ENCODE measurements around the gene SLC23A2. TPM values are rescaled to one million over a fixed set of nuclear protein-coding genes. Genes with fewer than 3 reads are reported as not detected.
A peak's percentile ranks its signal among the peaks of the same experiment; 100 is the strongest.

The SLC23A2 gene
- total and polyA plus RNA-seq, 8 donors: 4.3 to 12.9 (median 8.8) TPM

- DNase-seq (no peak), ATAC-seq (no peak), FAIRE-seq (no peak)
- peaks cover 0 to 6% (median 0%) of the 10 kb centered on the region in 3 donors for H3K36me3 ChIP-seq
- no peak for TF ChIP-seq CTCF (IDR thresholded peaks at IDR 0.05)
- H3K9me3 ChIP-seq: no peaks in the 10 kb centered on the region
- no peak overlapping the region for H3K4me3 ChIP-seq
- intact Hi-C loops (cut with DNase I): no loop called here
- no peaks in the 10 kb centered on the region for H3K27me3 ChIP-seq
- no peak overlapping the region for H3K27ac ChIP-seq
- WGBS, 2 donors: 90 to 95% methylated on average over 5 of the region's 5 CpGs
- H3K4me1 ChIP-seq: peaks cover 0 to 6% (median 0%) of the 10 kb centered on the region in 3 donors
These were observed 71.5 kb downstream of the SLC23A2 start for GRCh38 chr20:4929686-4930397.

GRCh38 chr20:4926531-4927156, 74.7 kb downstream of the SLC23A2 start:
- no peak overlapping the region for H3K4me3 ChIP-seq

GRCh38 chr20:4925842-4926530, 75.3 kb downstream of the SLC23A2 start:
- DNase-seq (peak in 4 of 6 donors; percentile 36 to 55 (median 46)), FAIRE-seq (peak; percentile 5), ATAC-seq (peak; percentile 77 to 96 (median 90))
- Histone ChIP-seq H3K9me3 (no peaks in the 10 kb centered on the region), H3K27ac (peak overlapping the region; percentile 37 to 90 (median 60)), H3K4me3 (no peak overlapping the region), H3K36me3 (no peaks in the 10 kb centered on the region), H3K27me3 (no peaks in the 10 kb centered on the region), H3K4me1 (peaks cover 0 to 6% (median 0%) of the 10 kb centered on the region in 3 donors)
- 68 to 74% methylated on average over 15 of the region's 15 CpGs for WGBS, 2 donors
- intact Hi-C loops (cut with DNase I): no loop called here
- no peak for TF ChIP-seq CTCF (IDR thresholded peaks at IDR 0.05)

More at GRCh38 chr20:4926531-4927156, 74.7 kb downstream of the SLC23A2 start:
- Histone ChIP-seq H3K9me3 (no peaks in the 10 kb centered on the region), H3K4me1 (peaks cover 0 to 6% (median 0%) of the 10 kb centered on the region in 3 donors), H3K27ac (peak overlapping the region in 3 of 4 donors; percentile 59 to 90 (median 62)), H3K36me3 (no peaks in the 10 kb centered on the region), H3K27me3 (no peaks in the 10 kb centered on the region)
- FAIRE-seq: no peak
- TF ChIP-seq CTCF (IDR thresholded peaks at IDR 0.05): no peak
- WGBS, 2 donors: 84 to 92% methylated on average over 6 of the region's 6 CpGs
- peak in 2 of 4 donors; percentile 8 to 37 for ATAC-seq
- no peak for DNase-seq
- intact Hi-C loops (cut with DNase I): no loop called here

GRCh38 chr20:4924446-4924845, 76.9 kb downstream of the SLC23A2 start:
- Histone ChIP-seq H3K36me3 (no peaks in the 10 kb centered on the region), H3K4me1 (peaks cover 0 to 6% (median 0%) of the 10 kb centered on the region in 3 donors), H3K4me3 (no peak overlapping the region), H3K27me3 (no peaks in the 10 kb centered on the region), H3K9me3 (no peaks in the 10 kb centered on the region), H3K27ac (no peak overlapping the region)
- FAIRE-seq (no peak), DNase-seq (no peak), ATAC-seq (no peak)
- TF ChIP-seq CTCF (IDR thresholded peaks at IDR 0.05): no peak
- intact Hi-C loops (cut with DNase I): no loop called here
- whole genome bisulfite sequencing, 2 donors: 94 to 98% methylated on average over 2 of the region's 2 CpGs
